Ovary (tissue), 9 donors: ENCODE data around the gene SLC25A42. TPM values are rescaled to one million over a fixed set of nuclear protein-coding genes. Genes with fewer than 3 reads are reported as not detected.

Experiments used
- DNase-seq, 5 donors: peaks; one replicate each; pipeline ENCODE4 v3.0.0-alpha.2; 2019 to 2020
- H3K27ac ChIP-seq, 2 donors: fragments of 200-600 bp; one replicate each; pipeline versions ENCODE4 v1.5.1 to v1.8.0; 2019 to 2022
- H3K27me3 ChIP-seq: fragments of 200-600 bp; one replicate; pipeline ENCODE4 v1.8.0; 2022
- H3K36me3 ChIP-seq: fragments of 200-600 bp; sonication (generic); one replicate; pipeline ENCODE4 v1.5.1; 2019
- H3K4me1 ChIP-seq: one replicate; pipeline ENCODE4 v1.8.1; 2013; ENCODE audit warnings: mild to moderate bottlenecking, moderate library complexity; ENCODE audit not compliant: insufficient read depth
- H3K4me3 ChIP-seq: fragments of 200-600 bp; sonication (generic); one replicate; pipeline ENCODE4 v1.5.1; 2017
- H3K9me3 ChIP-seq, 2 donors: fragments of 200-600 bp in 1 of 2; sonication (generic) in 1 of 2; one replicate each; pipeline versions ENCODE4 v1.5.1 to v1.8.1; 2013 to 2019; ENCODE audit warnings: mild to moderate bottlenecking in 1 of 2, moderate library complexity in 1 of 2
- CTCF ChIP-seq, 3 donors: fragments of 450-650 bp in 2 of 3; fragments of 200-600 bp in 1 of 3; IDR thresholded peaks; one replicate each; pipeline versions ENCODE4 v1.5.1 to v1.8.0; 2016 to 2022; ENCODE audit warnings: antibody characterized with exemption in 3 of 3, mild to moderate bottlenecking in 1 of 3
- EP300 ChIP-seq: sonication (generic); formaldehyde crosslinking; IDR thresholded peaks from one replicate; pipeline ENCODE4 v1.6.1; 2017; ENCODE audit warnings: antibody characterized with exemption
- POLR2A ChIP-seq: fragments of 450-650 bp; IDR thresholded peaks from one replicate; pipeline ENCODE4 v1.6.1; 2017; ENCODE audit warnings: antibody characterized with exemption, mild to moderate bottlenecking, moderate library complexity
- WGBS, 3 donors: extraction: QIAGEN DNeasy Blood & Tissue Kit in 1 of 3; methylation state at CpG; one replicate each; pipeline versions ENCODE4 v1.1.5 to v1.1.7; 2013 to 2017; 5-methylcytosine and 5-hydroxymethylcytosine counted together
- intact Hi-C, 4 donors: fragments of 100-400 bp; cut with DNase I; formaldehyde crosslinking; loops; one replicate each; pipeline versions ENCODE4 v1.11.0 to v1.15.1; 2022 to 2023
- polyA plus RNA-seq, 2 donors: library from polyadenylated mRNA; stranded (reverse); fragments of 200-250 nt in 1 of 2; fragments of 350-450 nt in 1 of 2; fragmentation: Illumina TruSeq in 1 of 2; extraction: RNeasy Lipid Tissue Mini Kit (QIAGEN cat#74804) in 1 of 2; gene quantifications; one replicate each; pipeline ENCODE4 v1.2.3, GENCODE V29; 2013 to 2014
- total RNA-seq, 7 donors: library from RNA; depleted of rRNA in 2 of 7; stranded (reverse); fragments of >200 nt in 2 of 7; fragmentation: NEBNext Ultra II Directional in 3 of 7; extraction: Animal tissue kit (Norgen Biotek cat#: 25700) in 3 of 7; gene quantifications; one replicate each; pipeline versions ENCODE4 v1.1.0 to v1.2.4, GENCODE V29; 2016 to 2023
- donor health status: DM: no; HTN: no; CAD: no; lungs with moderate emphysema.
- donor health status: DM: no; HTN: no; CAD: no.
- donor health status: Bipolar disorder and iron deficiency.
- donor health status: DM: yes; HTN: yes; CAD: no.
- donor health status: DM: no; HTN: no; CAD: no.
- donor health status: DM: yes; HTN: yes; CAD: no.

SLC25A42 gene
- total and polyA plus RNA-seq, 9 donors = 6.5 to 34.3 (median 21.1) TPM

GRCh38 chr19:19162495-19162894, 98.7 kb downstream of the SLC25A42 start:
- no peaks in the 10 kb centered on the region for H3K27me3 ChIP-seq
- no peaks in the 10 kb centered on the region for H3K36me3 ChIP-seq
- H3K9me3 ChIP-seq = no peaks in the 10 kb centered on the region
- H3K4me3 ChIP-seq = no peak overlapping the region
- intact Hi-C loops = no loop called here
- 87 to 93% (median 89%) methylated on average over 7 of the region's 7 CpGs for WGBS, 3 donors
- no peak overlapping the region for H3K27ac ChIP-seq
- TF ChIP-seq POLR2A (no peak), CTCF (IDR thresholded peaks at IDR 0.05) (no peak), EP300 (no peak)
- no peak for DNase-seq
- no peaks in the 10 kb centered on the region for H3K4me1 ChIP-seq

Other genes with a start within 250 kb of the SLC25A42 start
- 10 to 100 TPM; 38.0 to 89.0 (median 62.0) TPM for gene UPF1, start 232.0 kb upstream of the SLC25A42 start, total RNA-seq
- gene UPF1, start 232.0 kb upstream of the SLC25A42 start, polyA plus RNA-seq = 10 to 100 TPM; 35.4 to 37.1 TPM
- 1 to 10 TPM in 3 of 7 donors, under 1 TPM in 4; 0.36 to 2.6 (median 0.99) TPM for gene CERS1, start 167.8 kb upstream of the SLC25A42 start, total RNA-seq
- 1 to 10 TPM; 1.2 to 1.7 TPM for gene CERS1, start 167.8 kb upstream of the SLC25A42 start, polyA plus RNA-seq
- gene COPE, start 144.6 kb upstream of the SLC25A42 start, total RNA-seq = 100 to 1,000 TPM; 101 to 140 (median 115) TPM
- 100 to 1,000 TPM in 1 of 2 donors, 10 to 100 TPM in 1; 11.3 to 126 TPM for gene COPE, start 144.6 kb upstream of the SLC25A42 start, polyA plus RNA-seq
- 10 to 100 TPM; 25.2 to 37.9 (median 32.8) TPM for gene DDX49, start 144.3 kb upstream of the SLC25A42 start, total RNA-seq
- gene DDX49, start 144.3 kb upstream of the SLC25A42 start, polyA plus RNA-seq = 10 to 100 TPM; 19.4 to 37.8 TPM
- 10 to 100 TPM; 15.1 to 29.2 (median 18.6) TPM for gene HOMER3, start 122.8 kb upstream of the SLC25A42 start, total RNA-seq
- gene HOMER3, start 122.8 kb upstream of the SLC25A42 start, polyA plus RNA-seq = 10 to 100 TPM in 1 of 2 donors, 1 to 10 TPM in 1; 7.8 to 28.4 TPM
- gene SUGP2, start 30.5 kb upstream of the SLC25A42 start, total RNA-seq = 10 to 100 TPM; 29.1 to 81.9 (median 57.0) TPM
- 10 to 100 TPM; 27.0 to 37.1 TPM for gene SUGP2, start 30.5 kb upstream of the SLC25A42 start, polyA plus RNA-seq
- 10 to 100 TPM; 11.2 to 27.5 (median 14.8) TPM for gene ARMC6, start 30.4 kb upstream of the SLC25A42 start, total RNA-seq
- gene ARMC6, start 30.4 kb upstream of the SLC25A42 start, polyA plus RNA-seq = 10 to 100 TPM in 1 of 2 donors, 1 to 10 TPM in 1; 7.0 to 14.6 TPM
- gene TMEM161A, start 74.5 kb downstream of the SLC25A42 start, total RNA-seq = 10 to 100 TPM; 15.9 to 33.9 (median 23.9) TPM
- 10 to 100 TPM in 1 of 2 donors, 1 to 10 TPM in 1; 3.2 to 28.1 TPM for gene TMEM161A, start 74.5 kb downstream of the SLC25A42 start, polyA plus RNA-seq
- gene MEF2B, start 106.3 kb downstream of the SLC25A42 start, total RNA-seq = 1 to 10 TPM in 4 of 7 donors, under 1 TPM in 2, not detected in 1; 0.46 to 3.6 (median 2.1) TPM
- 1 to 10 TPM in 1 of 2 donors, under 1 TPM in 1; 0.35 to 1.1 TPM for gene MEF2B, start 106.3 kb downstream of the SLC25A42 start, polyA plus RNA-seq
- 10 to 100 TPM in 6 of 7 donors, 1 to 10 TPM in 1; 5.4 to 19.0 (median 16.6) TPM for gene BORCS8, start 128.2 kb downstream of the SLC25A42 start, total RNA-seq
- 10 to 100 TPM in 1 of 2 donors, 1 to 10 TPM in 1; 5.7 to 13.1 TPM for gene BORCS8, start 128.2 kb downstream of the SLC25A42 start, polyA plus RNA-seq
- 10 to 100 TPM; 40.4 to 67.2 (median 58.4) TPM for gene RFXANK, start 128.3 kb downstream of the SLC25A42 start, total RNA-seq
- 10 to 100 TPM in 1 of 2 donors, 1 to 10 TPM in 1; 9.7 to 59.2 TPM for gene RFXANK, start 128.3 kb downstream of the SLC25A42 start, polyA plus RNA-seq
- 10 to 100 TPM; 12.5 to 24.4 (median 14.9) TPM for gene NR2C2AP, start 139.4 kb downstream of the SLC25A42 start, total RNA-seq
- gene NR2C2AP, start 139.4 kb downstream of the SLC25A42 start, polyA plus RNA-seq = 10 to 100 TPM in 1 of 2 donors, 1 to 10 TPM in 1; 8.8 to 27.2 TPM
- not detected for gene NCAN, start 148.0 kb downstream of the SLC25A42 start, total RNA-seq
- not detected for gene NCAN, start 148.0 kb downstream of the SLC25A42 start, polyA plus RNA-seq
- 1 to 10 TPM in 1 of 7 donors, under 1 TPM in 2, not detected in 4; 0.25 to 3.7 (median 0.31) TPM for gene TM6SF2, start 209.3 kb downstream of the SLC25A42 start, total RNA-seq
- gene TM6SF2, start 209.3 kb downstream of the SLC25A42 start, polyA plus RNA-seq = under 1 TPM in 1 of 2 donors, not detected in 1; 0.19 TPM